Dermis microvascular lymphatic vessel endothelial cell (primary cell): Measurements from ENCODE around the gene SDR9C7. TPM values are rescaled to one million over a fixed set of nuclear protein-coding genes. Genes with fewer than 3 reads are reported as not detected.
"Not testable (repeated sequence)": the region's sequence is repeated elsewhere in the genome, so short reads cannot be mapped to it uniquely, and the experiment has no call there.

Experiments
- DNase-seq, 2 donors: peaks; one replicate each; pipeline versions ENCODE4 v3.0.0 to v3.0.0-alpha.2; 2010; ENCODE audit warnings: low read depth in 2 of 2
- total RNA-seq: library from RNA; depleted of rRNA; stranded (reverse); fragments of >200 nt; gene quantifications from 2 replicates; pipeline ENCODE4 v1.2.1, GENCODE V29; 2014

SDR9C7 gene
- total RNA-seq, 1 donor from 2014 or later = not detected

DNA sequence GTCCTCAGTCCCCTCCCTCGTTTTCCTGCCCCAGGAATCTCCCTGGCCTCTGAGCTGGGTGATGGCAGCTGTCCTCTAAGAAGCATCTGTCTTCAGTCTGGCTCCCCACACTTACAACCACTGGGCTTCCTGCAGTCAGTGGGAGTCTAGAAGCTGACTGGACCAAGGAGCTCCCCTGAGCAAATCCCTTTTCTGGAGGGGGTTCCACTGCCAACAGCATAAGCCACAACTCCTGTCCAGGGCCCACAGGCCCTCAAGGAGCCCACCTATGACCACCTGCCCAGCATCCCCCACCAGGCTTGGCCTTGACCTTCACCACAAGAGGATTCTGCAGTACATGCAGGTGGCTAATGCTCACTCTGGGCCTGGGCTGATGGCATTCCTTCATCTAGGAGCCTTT lies 19.1 kb upstream of the SDR9C7 start:
- no peak for DNase-seq

DNA sequence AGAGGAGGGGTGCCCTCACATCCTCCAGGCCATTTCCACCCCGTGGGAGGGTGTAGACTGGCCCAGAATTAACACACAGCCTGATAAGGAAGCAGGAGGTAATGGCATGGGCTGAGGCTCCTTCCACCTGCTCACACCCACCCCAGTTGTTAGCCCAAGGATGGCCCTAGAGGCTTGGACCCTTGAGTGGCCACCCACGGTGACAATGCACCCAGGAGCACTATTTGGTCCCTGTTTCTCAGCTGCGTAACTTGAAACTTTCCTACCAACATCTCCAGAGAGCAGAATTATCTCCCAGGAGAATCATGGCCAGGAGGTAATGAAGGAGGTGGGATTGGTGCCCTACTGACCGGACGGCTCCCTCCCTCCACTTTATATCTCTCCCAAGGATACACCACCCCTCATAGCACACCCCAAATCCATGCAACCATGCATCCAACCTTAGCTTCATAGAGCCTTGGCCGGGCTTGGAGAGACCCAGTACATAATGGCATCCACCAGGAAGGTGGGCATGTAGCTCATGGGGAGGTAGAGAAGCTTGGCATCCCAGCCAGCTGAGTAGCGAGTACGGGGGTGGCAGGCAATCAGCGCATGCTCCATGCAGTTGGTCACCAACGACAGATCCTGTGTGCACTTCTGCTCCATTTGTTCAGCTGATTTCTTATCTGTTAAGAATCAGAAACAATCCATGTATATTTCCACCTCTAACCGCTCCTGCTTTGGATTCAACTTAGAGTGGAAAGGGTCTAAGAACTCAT lies 17.6 kb upstream of the SDR9C7 start:
- DNase-seq = no peak

DNA sequence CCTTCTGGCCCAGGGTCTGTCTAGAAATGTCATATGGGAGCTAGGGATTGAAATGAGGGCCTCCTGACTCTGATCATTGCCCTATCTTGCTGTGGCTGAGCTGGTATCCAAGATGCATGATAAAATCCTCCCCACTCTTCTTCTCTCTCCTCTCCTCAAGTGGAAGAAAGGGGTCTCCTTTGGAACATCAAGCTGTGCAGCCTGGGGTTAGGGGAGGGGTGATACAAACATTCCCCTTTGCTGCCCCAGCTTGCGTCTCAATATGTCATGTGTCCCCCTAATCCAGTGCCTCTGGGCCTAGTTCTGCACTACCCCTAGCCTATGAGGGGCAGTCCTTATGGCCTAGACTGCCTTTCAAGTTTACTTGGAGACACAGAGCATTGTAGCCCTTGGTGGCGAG lies 14.7 kb upstream of the SDR9C7 start:
- no peak for DNase-seq

DNA sequence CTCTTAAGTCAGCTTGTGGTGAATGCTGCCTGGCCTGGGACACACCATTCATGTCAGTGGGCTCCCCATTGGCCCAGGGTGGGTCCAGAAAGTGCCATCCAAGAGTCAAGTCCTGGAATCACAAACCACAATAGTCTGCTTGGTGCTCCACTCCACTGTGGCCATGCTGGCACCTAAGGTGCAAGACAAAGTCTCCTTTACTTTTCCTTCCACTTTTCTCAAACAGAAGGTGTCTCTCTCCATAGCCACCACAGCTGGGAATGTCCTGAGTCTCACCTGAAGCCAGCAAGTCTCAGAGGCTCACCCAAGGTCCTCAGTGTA lies 14.2 kb upstream of the SDR9C7 start:
- DNase-seq = no peak

DNA sequence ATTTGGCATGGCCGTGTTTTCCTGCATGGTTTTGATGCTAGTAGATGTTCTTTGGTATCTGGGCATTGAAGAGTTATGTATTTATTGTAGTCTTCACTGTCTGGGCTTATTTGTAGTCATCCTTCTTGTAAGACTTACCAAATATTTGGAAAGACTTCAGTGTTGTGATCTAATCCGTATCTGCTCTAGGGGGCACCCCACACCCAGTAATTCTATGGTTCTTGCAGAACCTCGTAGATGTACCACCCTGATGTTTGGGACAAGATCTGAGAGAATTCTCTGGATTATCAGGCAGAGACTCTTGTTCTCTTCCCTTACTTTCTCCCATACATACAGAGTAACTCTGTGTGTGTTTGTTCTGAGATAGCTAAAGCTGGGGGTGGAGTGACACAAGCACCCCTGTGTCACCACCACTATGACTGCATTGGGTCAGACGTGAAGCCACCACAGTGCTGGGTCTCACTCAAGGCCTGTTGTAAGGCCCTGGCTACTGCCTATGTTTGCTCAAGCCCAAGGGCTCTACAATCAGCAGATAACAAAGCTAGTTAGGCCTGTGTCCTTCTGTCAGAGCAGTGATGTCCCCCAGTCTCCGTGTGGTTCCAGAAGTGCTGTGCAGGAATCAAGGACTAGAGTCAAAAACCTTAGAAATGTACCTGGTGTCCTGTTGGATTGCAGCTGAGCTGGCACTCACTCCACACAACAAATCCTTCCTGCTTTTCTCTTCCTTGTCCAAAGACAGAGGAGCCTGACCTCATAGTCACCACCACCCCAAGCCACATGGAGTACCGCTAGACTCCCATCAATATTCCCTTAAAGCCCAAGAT lies 13.6 kb upstream of the SDR9C7 start:
- peak; percentile 14 to 32 for DNase-seq

DNA sequence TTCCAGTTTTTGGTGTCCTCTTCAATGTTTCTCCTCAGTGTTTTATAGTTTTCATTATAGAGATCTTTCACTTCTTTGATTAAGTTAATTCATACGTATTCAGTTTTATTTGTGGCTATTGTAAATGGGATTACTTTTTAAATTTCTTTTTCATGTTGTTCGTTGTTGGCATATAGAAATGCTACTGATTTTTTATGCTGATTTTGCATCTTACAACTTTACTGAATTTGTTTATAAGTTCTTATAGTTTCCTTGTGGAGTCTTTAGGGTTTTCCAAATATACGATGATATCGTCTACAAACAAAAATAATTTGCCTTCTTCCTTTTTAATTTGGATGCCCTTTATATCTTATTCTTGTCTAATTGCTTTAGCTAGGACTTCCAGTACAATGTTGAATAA lies 9.7 kb upstream of the SDR9C7 start:
- no peak for DNase-seq

DNA sequence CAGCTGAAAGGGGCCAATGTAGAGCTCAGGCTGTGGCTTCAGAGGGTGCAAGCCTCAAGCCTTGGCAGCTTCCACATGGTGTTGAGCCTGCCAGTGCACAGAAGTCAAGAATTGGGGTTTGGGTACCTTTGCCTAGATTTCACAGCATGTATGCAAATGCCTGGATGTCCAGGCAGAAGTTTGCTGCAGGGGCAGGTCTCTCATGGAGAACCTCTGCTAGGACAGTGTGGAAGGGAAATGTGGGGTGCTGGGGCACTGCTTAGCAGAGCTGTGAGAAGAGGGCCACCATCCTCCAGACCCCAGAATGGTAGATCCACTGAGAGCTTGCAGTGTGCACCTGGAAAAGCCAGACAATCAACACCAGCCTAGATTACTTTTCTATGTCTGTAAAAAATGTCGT lies 9.2 kb upstream of the SDR9C7 start:
- not testable (repeated sequence) for DNase-seq

DNA sequence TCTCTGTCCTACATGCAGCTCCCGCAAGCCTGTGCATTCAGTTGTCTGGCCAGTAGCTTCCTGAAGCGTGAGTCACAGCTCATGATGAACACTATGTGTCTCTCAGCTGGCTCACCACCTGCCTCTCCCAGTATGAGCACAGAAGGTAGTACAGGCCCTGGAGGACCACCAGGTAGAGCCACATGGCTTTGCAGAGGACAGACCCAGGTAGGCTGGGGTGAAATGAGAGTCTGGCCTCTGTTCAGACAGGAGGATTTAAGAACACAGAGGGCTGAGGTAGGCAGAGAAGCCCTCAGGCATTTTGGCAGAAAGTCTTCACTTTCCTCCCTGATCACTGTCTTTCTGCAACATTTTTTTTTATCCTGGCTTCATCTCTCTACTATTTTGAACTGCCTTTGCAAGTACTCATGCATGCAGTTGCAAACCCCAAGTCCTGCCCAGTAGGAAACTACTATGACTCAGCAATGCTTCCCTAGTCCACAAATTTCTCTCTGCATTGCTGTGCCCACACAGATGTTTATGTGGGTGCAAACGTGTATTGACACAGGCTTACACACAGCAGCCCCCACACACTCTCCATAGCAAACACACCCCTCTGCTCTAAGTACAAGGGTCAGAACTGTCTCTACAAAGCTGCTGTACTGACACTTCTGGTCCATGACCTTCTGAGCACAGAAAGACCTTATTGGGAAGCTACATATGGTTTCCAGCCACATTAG lies 7.2 kb upstream of the SDR9C7 start:
- DNase-seq = peak; percentile 5 to 25

DNA sequence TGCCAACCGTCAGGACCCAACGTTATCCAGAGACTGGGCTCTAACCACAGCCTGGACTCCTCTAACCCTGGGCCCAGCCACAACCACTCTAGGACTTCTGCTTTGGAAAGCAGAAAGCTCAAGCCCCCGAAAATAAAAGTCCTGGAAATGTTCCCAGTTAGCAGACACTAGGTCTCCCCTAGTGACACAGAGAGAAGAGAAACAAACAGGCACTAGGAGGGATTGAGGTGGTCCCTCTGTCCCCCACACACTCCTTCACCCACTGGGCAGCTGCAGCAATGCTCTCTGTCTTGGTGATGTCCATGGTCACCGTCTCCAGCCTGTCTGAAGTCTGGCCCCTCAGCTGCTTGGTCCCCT lies 6.7 kb upstream of the SDR9C7 start:
- DNase-seq = not testable (repeated sequence)

DNA sequence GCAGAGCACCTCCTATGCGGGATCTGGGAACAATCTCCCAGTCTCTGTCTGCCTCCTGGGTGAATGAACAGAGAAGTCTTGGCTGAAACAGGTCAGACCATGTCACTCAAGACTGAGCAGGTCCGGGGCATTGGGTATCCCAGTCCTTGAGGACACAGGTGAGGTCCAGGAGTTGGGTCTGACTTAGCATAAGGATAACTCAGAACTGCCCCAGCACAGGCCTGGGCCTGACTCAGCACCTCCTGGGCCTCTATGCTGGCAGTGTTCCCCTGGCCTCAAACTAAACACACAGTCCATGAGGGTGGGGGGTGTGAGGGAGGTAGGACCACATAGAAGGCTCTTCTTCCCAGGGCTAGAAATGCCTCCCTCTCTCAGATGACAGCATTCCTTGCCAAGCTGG lies 1.5 kb upstream of the SDR9C7 start:
- DNase-seq = no peak

DNA sequence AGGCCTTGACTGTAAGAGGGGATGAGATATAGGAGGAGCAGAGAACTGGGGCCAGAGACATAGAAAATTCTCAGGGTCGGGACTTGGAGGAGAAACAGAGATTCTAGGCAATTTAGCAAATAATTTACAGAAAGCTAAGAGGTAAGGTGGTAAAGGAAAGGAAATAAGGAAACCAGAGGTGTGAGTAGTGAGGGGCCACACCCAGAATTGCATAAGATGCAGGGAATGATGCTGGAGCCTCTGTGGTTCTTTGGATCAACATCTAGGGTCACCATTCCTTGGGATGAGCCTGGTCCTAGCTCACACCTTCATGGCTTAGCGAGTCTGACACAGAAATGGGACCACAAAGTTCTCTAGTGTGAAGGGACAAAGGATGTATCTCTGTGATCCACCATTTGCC lies 949 bp upstream of the SDR9C7 start:
- no peak for DNase-seq

DNA sequence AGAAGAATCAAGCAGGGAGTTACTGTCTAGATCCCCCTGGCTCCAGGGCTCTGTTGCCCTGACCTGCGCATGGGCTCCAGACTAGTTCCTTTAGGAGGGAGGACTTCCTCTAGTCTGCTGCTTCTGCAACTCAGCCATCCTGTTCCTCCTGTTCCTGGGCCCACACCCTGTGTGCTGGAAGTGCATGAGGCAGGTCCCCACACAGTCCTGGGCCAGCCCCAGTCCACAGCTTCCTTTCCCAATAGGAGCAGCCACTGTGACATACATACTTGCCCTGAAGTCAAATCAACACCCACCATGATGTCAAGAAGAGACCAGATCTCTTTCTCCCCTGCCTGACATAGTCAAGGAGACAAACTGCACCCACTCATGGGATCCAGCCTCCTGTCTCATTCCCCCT lies 1.3 kb downstream of the SDR9C7 start:
- no peak for DNase-seq

DNA sequence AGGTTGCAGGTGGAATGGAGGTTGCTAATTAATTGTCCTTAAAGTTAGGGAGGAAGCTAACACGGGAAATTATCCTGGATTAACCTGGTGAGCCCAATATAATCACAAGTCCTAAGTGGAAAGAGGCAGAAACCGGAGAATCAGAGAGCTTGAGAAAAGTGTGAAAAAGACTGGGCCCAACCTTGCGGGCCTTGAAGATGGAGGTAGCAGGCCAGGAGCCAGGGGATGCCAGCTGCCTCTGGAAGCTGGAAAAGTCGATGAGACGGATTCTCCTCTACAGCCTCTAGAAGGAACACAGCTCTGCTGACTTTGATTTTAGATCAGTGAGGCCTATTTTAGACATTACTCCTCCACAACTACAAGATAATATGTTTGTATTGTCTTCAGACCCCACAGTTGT lies 2.1 kb downstream of the SDR9C7 start:
- no peak for DNase-seq

DNA sequence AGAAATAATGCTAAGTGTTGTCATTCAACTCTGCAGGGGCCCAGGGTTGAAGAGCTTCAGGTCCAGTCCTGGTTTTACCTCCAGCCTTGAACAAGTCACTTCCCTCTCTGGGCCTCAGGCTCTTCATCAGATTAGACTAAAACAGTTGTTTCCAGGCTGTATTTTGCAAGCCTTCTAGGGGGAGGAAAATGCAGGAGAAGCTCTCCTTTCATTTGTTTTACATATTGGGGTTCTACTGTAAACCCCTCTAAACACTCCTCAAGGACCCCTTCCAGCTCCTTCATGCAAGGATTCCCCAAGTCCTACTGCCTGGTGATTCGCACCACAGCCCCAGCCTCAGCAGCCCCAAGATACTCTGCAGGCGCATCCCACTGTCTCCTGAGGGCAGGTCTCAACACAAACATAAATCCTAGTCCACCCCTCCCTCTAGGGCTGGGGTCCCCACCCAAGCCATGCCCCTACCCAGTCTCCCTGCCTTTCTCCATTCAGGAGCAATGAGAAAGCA lies 2.7 kb downstream of the SDR9C7 start:
- DNase-seq = peak; percentile 3 to 14

DNA sequence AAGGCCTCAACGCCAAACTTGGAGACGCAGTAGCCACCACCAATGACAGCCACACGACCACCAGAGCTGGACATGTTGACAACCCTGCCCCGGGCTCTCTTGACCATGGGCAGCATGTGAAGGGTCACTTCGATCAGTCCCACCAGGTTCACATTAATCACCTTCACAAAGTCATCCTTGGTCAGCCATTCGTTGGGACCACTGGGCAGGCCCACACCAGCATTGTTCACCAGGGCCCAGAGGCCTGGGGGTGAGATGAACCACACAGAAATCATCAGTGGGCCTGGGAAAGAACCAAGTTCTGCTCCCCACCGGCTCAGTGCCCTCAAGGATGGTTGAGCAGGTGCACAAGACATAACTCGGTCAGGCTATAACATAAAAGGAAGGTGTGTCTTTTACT lies 4.0 kb downstream of the SDR9C7 start:
- no peak for DNase-seq

DNA sequence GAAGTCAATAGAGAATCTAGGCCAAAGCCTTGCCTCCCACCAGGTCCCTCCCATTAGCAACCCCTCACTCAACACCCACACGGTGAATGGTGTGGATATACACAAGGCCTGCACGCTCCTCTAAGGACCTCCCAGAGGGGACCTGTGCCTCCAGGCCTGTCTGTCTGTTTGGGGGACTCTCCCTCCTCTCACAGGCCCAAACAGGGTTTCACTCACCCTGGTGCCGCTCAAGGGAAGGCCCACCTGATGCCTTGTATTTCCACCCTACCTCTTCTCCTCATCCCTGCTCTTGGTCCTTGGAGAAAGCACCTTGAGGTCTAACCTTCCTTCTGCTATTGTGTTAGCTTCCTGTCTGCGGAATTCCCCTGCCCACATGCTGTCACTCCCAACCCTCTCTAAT lies 4.4 kb downstream of the SDR9C7 start:
- DNase-seq = no peak

DNA sequence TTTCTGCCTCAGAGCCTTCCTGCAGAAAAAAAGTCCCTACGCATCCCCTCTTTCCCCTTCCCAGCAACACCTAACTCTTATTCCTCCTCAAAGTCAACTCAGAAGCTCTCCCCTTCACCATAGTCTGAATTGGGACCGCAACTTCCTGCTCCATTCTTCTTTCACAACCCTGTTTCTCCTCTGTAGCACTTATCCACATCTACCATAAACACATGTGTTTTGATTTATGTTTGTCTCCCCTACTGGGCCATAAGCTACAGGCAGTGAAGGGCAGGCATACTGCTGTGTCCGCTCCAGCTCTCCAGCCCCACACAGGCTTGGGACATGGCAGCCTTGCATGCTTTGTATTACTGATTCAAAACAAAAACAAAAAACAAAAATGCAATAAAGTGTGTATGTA lies 5.9 kb downstream of the SDR9C7 start:
- no peak for DNase-seq

DNA sequence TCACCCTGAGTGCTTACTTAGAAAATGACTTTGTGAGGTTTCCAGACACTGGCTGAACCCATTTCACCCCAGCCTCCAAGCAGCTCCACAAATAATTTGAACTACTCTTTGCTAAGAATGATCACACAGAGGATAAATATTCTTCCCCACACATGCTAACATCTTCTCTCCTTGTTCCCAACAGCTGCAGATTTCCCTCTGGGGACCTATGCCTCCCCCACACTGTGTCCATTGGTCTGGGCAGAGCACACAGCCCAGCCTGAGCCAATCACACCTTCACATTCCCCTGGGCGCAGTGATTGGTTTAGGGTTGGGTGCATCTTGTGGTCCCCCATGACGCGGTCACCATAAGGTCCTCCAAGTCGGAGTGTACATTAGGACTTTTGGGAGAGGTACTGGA lies 6.9 kb downstream of the SDR9C7 start:
- no peak for DNase-seq

DNA sequence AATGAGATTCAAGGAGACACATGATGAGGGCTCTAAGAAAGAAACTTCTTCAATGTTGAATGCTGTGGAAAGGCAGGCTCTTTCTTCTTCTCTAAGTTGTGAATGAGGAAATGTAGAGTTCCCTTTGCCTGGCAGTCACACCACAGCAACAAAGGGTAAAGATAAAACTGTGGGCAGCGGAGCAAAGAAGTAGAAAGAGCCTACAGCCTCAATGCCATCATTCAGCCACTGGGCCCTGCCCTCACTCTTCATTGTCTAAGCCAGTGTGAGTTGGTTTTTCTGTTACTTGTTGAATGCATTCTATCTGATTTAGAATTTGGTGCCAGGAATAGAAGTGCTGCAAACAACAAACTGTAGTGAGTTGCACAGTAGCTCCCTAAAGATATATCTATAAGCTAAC lies 12.2 kb downstream of the SDR9C7 start:
- no peak for DNase-seq

DNA sequence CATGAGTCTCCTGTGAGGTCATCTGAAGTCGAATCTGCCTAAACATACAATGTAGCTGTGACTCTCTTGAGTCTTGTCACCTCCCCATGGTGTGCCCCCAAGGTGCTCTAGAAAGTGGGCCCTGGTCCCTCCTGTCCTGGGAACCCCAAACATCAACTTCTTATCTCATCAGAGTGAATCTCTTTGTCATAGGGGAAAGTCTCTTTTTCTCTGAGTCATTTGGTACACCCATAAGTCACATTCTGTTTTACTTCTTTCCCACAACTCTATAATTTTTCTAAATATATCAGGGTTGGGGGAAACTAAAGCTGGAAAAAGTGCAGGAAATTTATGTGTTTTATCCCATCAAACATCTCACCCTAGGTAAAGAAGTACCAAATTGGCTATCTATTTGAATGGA lies 12.9 kb downstream of the SDR9C7 start:
- no peak for DNase-seq

DNA sequence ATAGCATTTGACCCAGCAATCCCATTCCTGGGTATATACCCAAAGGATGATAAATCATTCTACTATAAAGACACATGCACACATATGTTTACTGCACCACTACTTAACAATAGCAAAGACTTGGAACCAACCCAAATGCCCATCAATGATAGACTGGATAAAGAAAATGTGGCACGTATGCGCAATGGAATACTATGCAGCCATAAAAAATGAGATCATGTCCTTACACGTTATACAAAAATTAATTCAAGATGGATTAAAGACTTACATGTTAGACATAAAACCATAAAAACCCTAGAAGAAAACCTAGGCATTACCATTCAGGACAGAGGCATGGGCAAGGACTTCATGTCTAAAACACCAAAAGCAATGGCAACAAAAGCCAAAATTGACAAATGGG lies 16.1 kb downstream of the SDR9C7 start:
- not testable (repeated sequence) for DNase-seq

DNA sequence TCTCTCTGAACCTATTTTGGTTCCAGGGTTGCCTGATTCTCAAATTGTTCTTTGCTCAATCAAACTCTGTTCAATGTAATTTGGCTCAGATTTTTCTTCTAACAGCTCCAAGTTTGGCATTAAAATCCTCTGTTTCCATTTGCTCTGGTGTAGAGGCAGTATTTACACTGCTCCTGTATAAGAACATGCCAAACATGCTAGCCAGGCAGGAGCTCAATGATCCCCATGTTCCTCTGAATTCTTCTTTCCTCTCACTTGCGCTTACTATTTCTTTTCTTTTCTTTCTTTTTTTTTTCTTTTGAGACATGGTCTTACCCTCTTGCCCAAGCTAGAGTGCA lies 17.2 kb downstream of the SDR9C7 start:
- no peak for DNase-seq
